Mucosa of descending colon (tissue), 3 donors: ENCODE results near the gene ADGRV1. TPM values are rescaled to one million over a fixed set of nuclear protein-coding genes. Genes with fewer than 3 reads are reported as not detected.

Experiments used
- ATAC-seq: fragments of 200-7000 bp; cut with Tn5 transposase; one replicate; pipeline ENCODE4 v1.9.1; 2020; ENCODE audit warnings: mild to moderate bottlenecking, moderate library complexity
- DNase-seq, 3 donors: peaks; one replicate each; pipeline ENCODE4 v3.0.0-alpha.2; 2020
- H3K36me3 ChIP-seq: fragments of 200-600 bp; one replicate; pipeline ENCODE4 v1.8.0; 2021; ENCODE audit warnings: low read depth, mild to moderate bottlenecking
- H3K4me1 ChIP-seq: fragments of 200-600 bp; one replicate; pipeline ENCODE4 v1.8.0; 2021; ENCODE audit warnings: low read depth, mild to moderate bottlenecking
- H3K4me3 ChIP-seq: fragments of 200-600 bp; one replicate; pipeline ENCODE4 v1.8.0; 2021; ENCODE audit warnings: mild to moderate bottlenecking
- H3K9me3 ChIP-seq: fragments of 200-600 bp; one replicate; pipeline ENCODE4 v1.8.0; 2021; ENCODE audit warnings: mild to moderate bottlenecking
- CTCF ChIP-seq: fragments of 200-600 bp; IDR thresholded peaks from one replicate; pipeline ENCODE4 v1.8.0; 2022; ENCODE audit warnings: antibody characterized with exemption, mild to moderate bottlenecking
- intact Hi-C, 2 donors: fragments of 100-400 bp; cut with DNase I in 1 of 2; cut with micrococcal nuclease in 1 of 2; formaldehyde crosslinking; loops; one replicate each; pipeline versions ENCODE4 v1.11.0 to v1.11.1; 2022; cut with DNase I, micrococcal nuclease
- total RNA-seq, 3 donors: library from RNA; stranded (reverse); fragmentation: NEBNext Ultra II Directional in 2 of 3; extraction: Animal tissue kit (Norgen Biotek cat#: 25700) in 2 of 3; gene quantifications; one replicate each; pipeline versions ENCODE4 v1.2.1 to v1.2.4, GENCODE V29; 2021 to 2023
- donor health status: DM: no; HTN: no; CAD: no; lungs with moderate emphysema.
- donor health status: DM: no; HTN: no; CAD: no.
- donor health status: DM: no; HTN: yes; CAD: no.

ADGRV1 gene
- total RNA-seq, 3 donors from 2014 or later: 4.5 to 8.6 (median 6.1) TPM

- ATAC-seq (no peak), DNase-seq (no peak)
- intact Hi-C loops: no loop called here
- no peaks in the 10 kb centered on the region for H3K9me3 ChIP-seq
- H3K36me3 ChIP-seq: no peaks in the 10 kb centered on the region
- H3K4me1 ChIP-seq: no peaks in the 10 kb centered on the region
- no peak for TF ChIP-seq CTCF
- no peak overlapping the region for H3K4me3 ChIP-seq
Observed at GRCh38 chr5:90562341-90562740, 3.7 kb downstream of the ADGRV1 start.

GRCh38 chr5:90563108-90563507 lies 4.5 kb downstream of the ADGRV1 start:
- intact Hi-C loops: no loop called here
- Histone ChIP-seq H3K36me3 (no peaks in the 10 kb centered on the region), H3K4me3 (no peak overlapping the region), H3K4me1 (no peaks in the 10 kb centered on the region), H3K9me3 (no peaks in the 10 kb centered on the region)
- DNase-seq: no peak
- ATAC-seq: no peak
- TF ChIP-seq CTCF: no peak

- no peak for TF ChIP-seq CTCF
- intact Hi-C loops: no loop called here
- H3K4me3 ChIP-seq: no peak overlapping the region
- no peaks in the 10 kb centered on the region for H3K9me3 ChIP-seq
- ATAC-seq (no peak), DNase-seq (no peak)
- H3K4me1 ChIP-seq: no peaks in the 10 kb centered on the region
- H3K36me3 ChIP-seq: no peaks in the 10 kb centered on the region
Observed at GRCh38 chr5:90565491-90565890, 6.9 kb downstream of the ADGRV1 start.

- intact Hi-C loops: no loop called here
- no peak for TF ChIP-seq CTCF
- Histone ChIP-seq H3K36me3 (no peaks in the 10 kb centered on the region), H3K9me3 (no peaks in the 10 kb centered on the region), H3K4me3 (no peak overlapping the region), H3K4me1 (no peaks in the 10 kb centered on the region)
- no peak for DNase-seq
- ATAC-seq: no peak
Observed at GRCh38 chr5:90569084-90569483, 10.5 kb downstream of the ADGRV1 start.

- DNase-seq (no peak), ATAC-seq (no peak)
- Histone ChIP-seq H3K36me3 (no peaks in the 10 kb centered on the region), H3K4me3 (no peak overlapping the region), H3K9me3 (no peaks in the 10 kb centered on the region), H3K4me1 (no peaks in the 10 kb centered on the region)
- TF ChIP-seq CTCF: no peak
- intact Hi-C loops: no loop called here
Observed at GRCh38 chr5:90570034-90570433, 11.4 kb downstream of the ADGRV1 start.

- ATAC-seq: no peak
- no peak for TF ChIP-seq CTCF
Observed at GRCh38 chr5:90571147-90571773, 12.7 kb downstream of the ADGRV1 start.

More at GRCh38 chr5:90571147-90571773, 12.7 kb downstream of the ADGRV1 start:
- Histone ChIP-seq H3K4me3 (no peak overlapping the region), H3K4me1 (no peaks in the 10 kb centered on the region), H3K9me3 (no peaks in the 10 kb centered on the region), H3K36me3 (no peaks in the 10 kb centered on the region)
- intact Hi-C loops: no loop called here
- DNase-seq: no peak
